Effector memory CD4-positive, alpha-beta T cell (primary cell): ENCODE measurements around the gene CDH10.

Experiments used
- DNase-seq, 3 donors: peaks; one replicate each; pipeline ENCODE4 v3.0.0-alpha.2; 2020
- H3K27ac ChIP-seq: 2 replicates; pipeline ENCODE4 v1.7.0; 2013; ENCODE audit warnings: mild to moderate bottlenecking, low read length, moderate library complexity; ENCODE audit not compliant: insufficient read depth, poor library complexity, severe bottlenecking
- H3K27me3 ChIP-seq: replicated peaks from 2 replicates; pipeline ENCODE4 v1.7.0; 2013; ENCODE audit warnings: mild to moderate bottlenecking, low read length; ENCODE audit not compliant: insufficient read depth, control insufficient read depth, poor library complexity, severe bottlenecking
- H3K36me3 ChIP-seq: 2 replicates; pipeline ENCODE4 v1.7.0; 2013; ENCODE audit warnings: mild to moderate bottlenecking, low read length, moderate library complexity; ENCODE audit not compliant: control insufficient read depth, insufficient read depth
- H3K4me1 ChIP-seq: 2 replicates; pipeline ENCODE4 v1.7.0; 2013; ENCODE audit warnings: low read length, mild to moderate bottlenecking; ENCODE audit not compliant: control insufficient read depth, insufficient read depth, poor library complexity, severe bottlenecking
- H3K4me3 ChIP-seq: 2 replicates; pipeline ENCODE4 v1.7.0; 2013; ENCODE audit warnings: low read length, low read depth, mild to moderate bottlenecking; ENCODE audit not compliant: insufficient read depth, poor library complexity, severe bottlenecking
- H3K9me3 ChIP-seq: 2 replicates; pipeline ENCODE4 v1.7.0; 2013; ENCODE audit warnings: mild to moderate bottlenecking, low read length, moderate library complexity; ENCODE audit not compliant: control insufficient read depth

The CDH10 gene

GRCh38 chr5:24497591-24498157, 147.1 kb downstream of the CDH10 start:
- no peak overlapping the region for H3K27ac ChIP-seq
- no peaks in the 10 kb centered on the region for H3K36me3 ChIP-seq
- no peak for DNase-seq
- no peak overlapping the region for H3K4me3 ChIP-seq
- no peaks in the 10 kb centered on the region for H3K27me3 ChIP-seq
- H3K9me3 ChIP-seq: no peaks in the 10 kb centered on the region
- H3K4me1 ChIP-seq: no peaks in the 10 kb centered on the region

- no peaks in the 10 kb centered on the region for H3K27me3 ChIP-seq
- no peak overlapping the region for H3K4me3 ChIP-seq
- H3K9me3 ChIP-seq: no peaks in the 10 kb centered on the region
- no peaks in the 10 kb centered on the region for H3K36me3 ChIP-seq
- H3K27ac ChIP-seq: no peak overlapping the region
- DNase-seq: no peak
- H3K4me1 ChIP-seq: no peaks in the 10 kb centered on the region
Measured at GRCh38 chr5:24497145-24497544, 147.6 kb downstream of the CDH10 start.

GRCh38 chr5:24496268-24496667, 148.5 kb downstream of the CDH10 start:
- H3K4me3 ChIP-seq: no peak overlapping the region
- H3K27ac ChIP-seq: no peak overlapping the region
- no peaks in the 10 kb centered on the region for H3K9me3 ChIP-seq
- no peaks in the 10 kb centered on the region for H3K36me3 ChIP-seq
- H3K4me1 ChIP-seq: no peaks in the 10 kb centered on the region
- no peak for DNase-seq
- H3K27me3 ChIP-seq: no peaks in the 10 kb centered on the region

- Histone ChIP-seq H3K36me3 (no peaks in the 10 kb centered on the region), H3K4me3 (no peak overlapping the region), H3K9me3 (no peaks in the 10 kb centered on the region), H3K27ac (no peak overlapping the region), H3K27me3 (no peaks in the 10 kb centered on the region), H3K4me1 (no peaks in the 10 kb centered on the region)
- DNase-seq: no peak
Measured at GRCh38 chr5:24492229-24492628, 152.5 kb downstream of the CDH10 start.

GRCh38 chr5:24491490-24491889, 153.3 kb downstream of the CDH10 start:
- no peaks in the 10 kb centered on the region for H3K4me1 ChIP-seq
- H3K27ac ChIP-seq: no peak overlapping the region
- H3K9me3 ChIP-seq: no peaks in the 10 kb centered on the region
- H3K36me3 ChIP-seq: no peaks in the 10 kb centered on the region
- DNase-seq: no peak
- H3K27me3 ChIP-seq: no peaks in the 10 kb centered on the region
- no peak overlapping the region for H3K4me3 ChIP-seq

- H3K27ac ChIP-seq: no peak overlapping the region
- H3K4me3 ChIP-seq: no peak overlapping the region
- no peaks in the 10 kb centered on the region for H3K27me3 ChIP-seq
- H3K9me3 ChIP-seq: no peaks in the 10 kb centered on the region
- no peak for DNase-seq
- no peaks in the 10 kb centered on the region for H3K36me3 ChIP-seq
- H3K4me1 ChIP-seq: no peaks in the 10 kb centered on the region
Measured at GRCh38 chr5:24487368-24488229, 157.2 kb downstream of the CDH10 start.

- no peaks in the 10 kb centered on the region for H3K4me1 ChIP-seq
- no peak for DNase-seq
- H3K36me3 ChIP-seq: no peaks in the 10 kb centered on the region
- no peak overlapping the region for H3K4me3 ChIP-seq
- no peak overlapping the region for H3K27ac ChIP-seq
- no peaks in the 10 kb centered on the region for H3K9me3 ChIP-seq
- no peaks in the 10 kb centered on the region for H3K27me3 ChIP-seq
Measured at GRCh38 chr5:24480952-24481351, 163.8 kb downstream of the CDH10 start.

- no peaks in the 10 kb centered on the region for H3K4me1 ChIP-seq
- DNase-seq: no peak
- no peak overlapping the region for H3K27ac ChIP-seq
- no peaks in the 10 kb centered on the region for H3K36me3 ChIP-seq
- no peaks in the 10 kb centered on the region for H3K9me3 ChIP-seq
- H3K27me3 ChIP-seq: no peaks in the 10 kb centered on the region
- H3K4me3 ChIP-seq: no peak overlapping the region
Measured at GRCh38 chr5:24477958-24478357, 166.8 kb downstream of the CDH10 start.

- H3K9me3 ChIP-seq: no peaks in the 10 kb centered on the region
- H3K27me3 ChIP-seq: no peaks in the 10 kb centered on the region
- DNase-seq: no peak
- H3K4me3 ChIP-seq: no peak overlapping the region
- no peaks in the 10 kb centered on the region for H3K4me1 ChIP-seq
- H3K27ac ChIP-seq: no peak overlapping the region
- H3K36me3 ChIP-seq: no peaks in the 10 kb centered on the region
Measured at GRCh38 chr5:24475101-24475500, 169.7 kb downstream of the CDH10 start.

- no peak for DNase-seq
- no peak overlapping the region for H3K27ac ChIP-seq
- no peaks in the 10 kb centered on the region for H3K9me3 ChIP-seq
- H3K27me3 ChIP-seq: no peaks in the 10 kb centered on the region
- no peak overlapping the region for H3K4me3 ChIP-seq
- H3K36me3 ChIP-seq: no peaks in the 10 kb centered on the region
- H3K4me1 ChIP-seq: no peaks in the 10 kb centered on the region
Measured at GRCh38 chr5:24474685-24475084, 170.1 kb downstream of the CDH10 start.
